SK-N-SH treated with all-trans-retinoic acid at 6 μM for 48 hours (cell line): ENCODE measurements around the gene CMTM7.
"Not testable (repeated sequence)": the region's sequence is repeated elsewhere in the genome, so short reads cannot be mapped to it uniquely, and the experiment has no call there.

Experiments
- ATAC-seq: fragments of 200-7000 bp; cut with Tn5 transposase; 3 replicates; pipeline ENCODE4 v1.9.1; 2020; ENCODE audit warnings: mild to moderate bottlenecking, moderate library complexity
- ARNTL ChIP-seq: fragments of 450-650 bp; formaldehyde crosslinking; IDR thresholded peaks from 2 replicates; pipeline ENCODE4 v1.5.0; 2020; ENCODE audit warnings: low read depth, mild to moderate bottlenecking, moderate library complexity, borderline replicate concordance
- CREB5 ChIP-seq: fragments of 250-450 bp; sonication (Bioruptor Pico); IDR thresholded peaks from 2 replicates; pipeline ENCODE4 v1.5.1; 2020; ENCODE audit warnings: low read depth, mild to moderate bottlenecking, moderate library complexity
- CSDC2 ChIP-seq: fragments of 250-450 bp; sonication (Bioruptor Pico); IDR thresholded peaks from 2 replicates; pipeline ENCODE4 v1.5.0; 2020; ENCODE audit warnings: mild to moderate bottlenecking, moderate library complexity
- CSRNP3 ChIP-seq: fragments of 250-450 bp; sonication (Bioruptor Pico); IDR thresholded peaks from 2 replicates; pipeline ENCODE4 v1.5.1; 2021; ENCODE audit warnings: mild to moderate bottlenecking, moderate library complexity
- ESRRG ChIP-seq: fragments of 250-450 bp; sonication (Bioruptor Pico); IDR thresholded peaks from 2 replicates; pipeline ENCODE4 v1.6.1; 2021; ENCODE audit warnings: mild to moderate bottlenecking
- GLIS3 ChIP-seq: fragments of 250-450 bp; sonication (Bioruptor Pico); IDR thresholded peaks from 2 replicates; pipeline ENCODE4 v1.5.0; 2020; ENCODE audit warnings: mild to moderate bottlenecking, moderate library complexity
- ISL1 ChIP-seq: fragments of 250-450 bp; sonication (Bioruptor Pico); IDR thresholded peaks from 2 replicates; pipeline ENCODE4 v2.1.2; 2022; ENCODE audit warnings: mild to moderate bottlenecking, moderate library complexity
- OSR1 ChIP-seq: fragments of 250-450 bp; sonication (Bioruptor Pico); IDR thresholded peaks from 2 replicates; pipeline ENCODE4 v1.8.0; 2022; ENCODE audit warnings: moderate library complexity, mild to moderate bottlenecking, inconsistent platforms
- PPARA ChIP-seq: fragments of 250-450 bp; sonication (Bioruptor Pico); IDR thresholded peaks from 2 replicates; pipeline ENCODE4 v1.5.0; 2020; ENCODE audit warnings: mild to moderate bottlenecking, borderline replicate concordance
- RARB ChIP-seq: fragments of 250-450 bp; sonication (Bioruptor Pico); IDR thresholded peaks from 2 replicates; pipeline ENCODE4 v1.8.0; 2021; ENCODE audit warnings: mild to moderate bottlenecking, moderate library complexity
- SNAI2 ChIP-seq: fragments of 250-450 bp; sonication (Bioruptor Pico); IDR thresholded peaks from 2 replicates; pipeline ENCODE4 v1.5.0; 2020; ENCODE audit warnings: mild to moderate bottlenecking, moderate library complexity
- ZC3H10 ChIP-seq: fragments of 250-450 bp; sonication (Bioruptor Pico); IDR thresholded peaks from 2 replicates; pipeline ENCODE4 v1.5.1; 2021; ENCODE audit warnings: mild to moderate bottlenecking, moderate library complexity
- ZNF565 ChIP-seq: fragments of 450-650 bp; formaldehyde crosslinking; conservative IDR thresholded peaks from 2 replicates; pipeline ENCODE4 v1.5.0; 2020; ENCODE audit warnings: low read depth, mild to moderate bottlenecking, moderate library complexity
- ZNF70 ChIP-seq: fragments of 450-650 bp; formaldehyde crosslinking; IDR thresholded peaks from 2 replicates; pipeline ENCODE4 v1.5.0; 2020; ENCODE audit warnings: mild to moderate bottlenecking, moderate library complexity
- ZNF8 ChIP-seq: fragments of 450-650 bp; formaldehyde crosslinking; IDR thresholded peaks from 2 replicates; pipeline ENCODE4 v1.5.0; 2020; ENCODE audit warnings: mild to moderate bottlenecking, moderate library complexity
- TF ChIP-seq, protein P1 (sequence below): fragments of 250-450 bp; sonication (Bioruptor Pico); IDR thresholded peaks from 2 replicates; pipeline ENCODE4 v1.8.0; 2021; ENCODE audit warnings: low read depth, mild to moderate bottlenecking, moderate library complexity, borderline replicate concordance
- TF ChIP-seq, protein P2 (sequence below): fragments of 250-450 bp; sonication (Bioruptor Pico); IDR thresholded peaks from 2 replicates; pipeline ENCODE4 v1.8.0; 2020; ENCODE audit warnings: mild to moderate bottlenecking, moderate library complexity, borderline replicate concordance

Gene CMTM7

DNA sequence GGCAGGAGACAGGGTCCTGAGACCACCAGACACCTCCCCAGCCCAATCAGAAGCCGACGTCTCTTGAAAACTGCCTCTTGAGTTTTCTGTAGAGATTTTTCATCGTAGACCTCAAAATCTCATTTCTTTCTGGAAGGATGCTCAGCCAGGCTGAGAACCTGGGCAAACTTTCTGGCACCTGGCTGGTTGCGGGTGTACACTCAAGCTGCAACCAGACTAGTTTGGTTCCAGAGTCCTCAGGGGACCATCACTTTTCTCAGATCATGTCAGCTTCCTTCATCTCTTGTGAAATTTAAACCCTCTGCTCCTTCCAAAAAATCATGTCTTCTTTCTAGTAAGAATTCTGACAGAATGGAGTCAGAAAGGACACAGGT is 45.1 kb downstream of the CMTM7 start (continued):
- TF ChIP-seq ZNF8 (CRISPR knock-in tag), result no peak
- TF ChIP-seq, protein P1, sequence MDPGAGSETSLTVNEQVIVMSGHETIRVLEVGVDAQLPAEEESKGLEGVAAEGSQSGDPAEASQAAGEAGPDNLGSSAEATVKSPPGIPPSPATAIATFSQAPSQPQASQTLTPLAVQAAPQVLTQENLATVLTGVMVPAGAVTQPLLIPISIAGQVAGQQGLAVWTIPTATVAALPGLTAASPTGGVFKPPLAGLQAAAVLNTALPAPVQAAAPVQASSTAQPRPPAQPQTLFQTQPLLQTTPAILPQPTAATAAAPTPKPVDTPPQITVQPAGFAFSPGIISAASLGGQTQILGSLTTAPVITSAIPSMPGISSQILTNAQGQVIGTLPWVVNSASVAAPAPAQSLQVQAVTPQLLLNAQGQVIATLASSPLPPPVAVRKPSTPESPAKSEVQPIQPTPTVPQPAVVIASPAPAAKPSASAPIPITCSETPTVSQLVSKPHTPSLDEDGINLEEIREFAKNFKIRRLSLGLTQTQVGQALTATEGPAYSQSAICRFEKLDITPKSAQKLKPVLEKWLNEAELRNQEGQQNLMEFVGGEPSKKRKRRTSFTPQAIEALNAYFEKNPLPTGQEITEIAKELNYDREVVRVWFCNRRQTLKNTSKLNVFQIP (CRISPR knock-in tag), result no peak

GRCh38 chr3:32437896-32438295 is 46.2 kb downstream of the CMTM7 start:
- no peak for ATAC-seq
- no peak for TF ChIP-seq CREB5 (CRISPR knock-in tag)
- no peak for TF ChIP-seq SNAI2 (CRISPR knock-in tag)
- no peak for TF ChIP-seq ESRRG (CRISPR knock-in tag)
- TF ChIP-seq ARNTL (CRISPR knock-in tag), result no peak

DNA sequence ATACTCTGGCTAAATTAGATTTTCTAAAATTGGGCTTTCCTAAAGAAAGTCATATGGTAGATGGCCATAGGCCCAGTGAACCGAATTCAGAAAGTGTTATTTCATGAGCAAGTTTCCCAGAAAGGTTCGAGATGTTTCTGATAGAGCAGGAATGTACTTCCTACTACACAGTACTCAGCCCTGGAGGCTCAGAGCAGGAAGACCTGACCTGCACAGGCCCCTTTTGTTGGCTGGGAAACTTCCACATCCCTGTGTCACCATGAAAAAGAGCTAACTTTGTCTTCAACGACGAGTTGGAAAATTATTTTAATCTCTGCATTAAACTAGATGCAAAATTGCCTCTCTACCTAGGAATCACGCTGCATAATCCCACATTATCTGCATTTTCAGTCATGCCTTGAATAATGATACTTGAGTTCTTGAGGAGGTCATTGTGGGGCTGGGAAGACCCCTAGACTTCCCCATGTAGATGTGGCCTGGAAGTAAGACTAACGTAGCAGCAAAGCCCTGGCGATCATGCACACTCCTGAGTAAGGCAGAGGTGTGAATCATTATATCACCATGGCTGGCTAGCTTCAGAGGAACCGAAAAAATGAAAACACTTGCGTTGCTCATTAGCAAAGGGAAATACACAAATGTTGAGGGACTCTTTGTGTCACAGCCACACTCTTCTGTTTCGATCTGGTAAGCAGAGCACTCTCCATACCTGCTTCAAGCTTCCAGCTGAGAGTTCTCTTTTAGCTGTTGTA is 47.1 kb downstream of the CMTM7 start:
- ATAC-seq, result peak; percentile 72
- TF ChIP-seq, protein P2, sequence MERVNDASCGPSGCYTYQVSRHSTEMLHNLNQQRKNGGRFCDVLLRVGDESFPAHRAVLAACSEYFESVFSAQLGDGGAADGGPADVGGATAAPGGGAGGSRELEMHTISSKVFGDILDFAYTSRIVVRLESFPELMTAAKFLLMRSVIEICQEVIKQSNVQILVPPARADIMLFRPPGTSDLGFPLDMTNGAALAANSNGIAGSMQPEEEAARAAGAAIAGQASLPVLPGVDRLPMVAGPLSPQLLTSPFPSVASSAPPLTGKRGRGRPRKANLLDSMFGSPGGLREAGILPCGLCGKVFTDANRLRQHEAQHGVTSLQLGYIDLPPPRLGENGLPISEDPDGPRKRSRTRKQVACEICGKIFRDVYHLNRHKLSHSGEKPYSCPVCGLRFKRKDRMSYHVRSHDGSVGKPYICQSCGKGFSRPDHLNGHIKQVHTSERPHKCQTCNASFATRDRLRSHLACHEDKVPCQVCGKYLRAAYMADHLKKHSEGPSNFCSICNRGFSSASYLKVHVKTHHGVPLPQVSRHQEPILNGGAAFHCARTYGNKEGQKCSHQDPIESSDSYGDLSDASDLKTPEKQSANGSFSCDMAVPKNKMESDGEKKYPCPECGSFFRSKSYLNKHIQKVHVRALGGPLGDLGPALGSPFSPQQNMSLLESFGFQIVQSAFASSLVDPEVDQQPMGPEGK (CRISPR knock-in tag), result no peak
- TF ChIP-seq, all 23 proteins: peak for 0

GRCh38 chr3:32439421-32439820 is 47.8 kb downstream of the CMTM7 start:
- ATAC-seq, result not testable (repeated sequence)

DNA sequence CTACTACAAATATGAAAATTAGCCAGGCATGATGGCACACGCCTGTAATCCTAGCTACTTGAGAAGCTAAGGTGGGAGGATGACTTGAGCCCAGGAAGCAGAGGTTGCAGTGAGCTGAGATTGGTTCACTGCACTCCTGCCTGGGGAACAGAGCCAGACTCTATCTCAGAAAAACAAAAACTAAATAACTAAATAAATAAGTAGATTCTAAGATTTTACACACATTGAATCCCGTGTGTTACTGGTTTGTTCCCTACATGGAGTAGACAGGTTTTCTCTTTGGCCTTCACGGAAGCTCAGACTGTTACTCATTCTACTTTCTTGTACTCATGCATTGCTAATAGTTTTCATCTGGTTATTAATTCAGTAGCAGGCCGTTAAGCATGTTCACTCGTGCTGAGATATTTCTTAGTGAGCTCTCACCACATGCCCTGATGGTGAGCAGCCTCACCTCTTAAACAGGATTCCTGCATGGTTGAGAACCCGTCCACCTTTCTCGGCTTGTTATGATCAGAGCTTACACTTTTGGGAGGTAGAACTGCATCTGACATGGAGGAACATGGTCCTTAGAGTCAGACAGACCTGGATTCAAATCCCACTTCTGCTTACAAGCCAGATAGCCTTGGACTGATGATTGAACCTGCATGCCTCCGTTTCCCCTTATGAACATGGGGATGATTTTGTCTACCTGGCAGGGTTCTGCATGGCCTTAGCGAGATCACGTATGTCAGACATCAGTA is 49.1 kb downstream of the CMTM7 start:
- ATAC-seq, result no peak
- TF ChIP-seq OSR1 (CRISPR knock-in tag) (no peak), ZC3H10 (CRISPR knock-in tag) (no peak), GLIS3 (CRISPR knock-in tag) (no peak), PPARA (CRISPR knock-in tag) (no peak), CSDC2 (CRISPR knock-in tag) (no peak), ZNF565 (CRISPR knock-in tag) (no peak), ZNF70 (CRISPR knock-in tag) (no peak)
- TF ChIP-seq, protein P1 (CRISPR knock-in tag), result no peak
- TF ChIP-seq, protein P2 (CRISPR knock-in tag), result no peak

DNA sequence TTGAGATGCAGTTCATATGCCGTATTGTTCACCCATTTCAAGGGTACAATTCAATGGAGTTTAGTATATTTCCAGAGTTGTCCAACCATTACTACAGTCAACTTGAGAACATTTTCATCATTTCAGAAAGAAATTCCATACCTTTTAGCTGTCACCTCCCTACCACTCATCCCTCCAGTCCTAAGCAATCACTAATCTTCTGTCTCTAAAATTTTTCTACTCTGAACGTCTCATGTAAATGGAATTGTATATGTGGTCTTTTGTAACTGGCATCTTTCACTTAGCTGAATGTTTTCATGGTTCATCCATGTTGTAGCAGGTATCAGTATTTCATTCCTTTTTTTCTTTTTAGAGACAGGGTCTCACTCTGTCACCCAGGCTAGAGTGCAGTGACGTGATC is 51.1 kb downstream of the CMTM7 start:
- ATAC-seq, result no peak; the same call in 2 of the 3 replicates
- no peak for TF ChIP-seq ZC3H10 (CRISPR knock-in tag)
- no peak for TF ChIP-seq RARB (CRISPR knock-in tag)
- TF ChIP-seq CSRNP3 (CRISPR knock-in tag), result no peak
- TF ChIP-seq ISL1 (CRISPR knock-in tag), result no peak
- TF ChIP-seq CREB5 (CRISPR knock-in tag), result no peak
- TF ChIP-seq ZNF8 (CRISPR knock-in tag), result no peak
- no peak for TF ChIP-seq GLIS3 (CRISPR knock-in tag)
